Pons (tissue), 1 donor: ENCODE measurements around the gene FOXE1.

Experiments
- DNase-seq: peaks from one replicate; pipeline ENCODE4 v3.0.0-alpha.2; 2016; ENCODE audit warnings: low spot score

The FOXE1 gene

DNA sequence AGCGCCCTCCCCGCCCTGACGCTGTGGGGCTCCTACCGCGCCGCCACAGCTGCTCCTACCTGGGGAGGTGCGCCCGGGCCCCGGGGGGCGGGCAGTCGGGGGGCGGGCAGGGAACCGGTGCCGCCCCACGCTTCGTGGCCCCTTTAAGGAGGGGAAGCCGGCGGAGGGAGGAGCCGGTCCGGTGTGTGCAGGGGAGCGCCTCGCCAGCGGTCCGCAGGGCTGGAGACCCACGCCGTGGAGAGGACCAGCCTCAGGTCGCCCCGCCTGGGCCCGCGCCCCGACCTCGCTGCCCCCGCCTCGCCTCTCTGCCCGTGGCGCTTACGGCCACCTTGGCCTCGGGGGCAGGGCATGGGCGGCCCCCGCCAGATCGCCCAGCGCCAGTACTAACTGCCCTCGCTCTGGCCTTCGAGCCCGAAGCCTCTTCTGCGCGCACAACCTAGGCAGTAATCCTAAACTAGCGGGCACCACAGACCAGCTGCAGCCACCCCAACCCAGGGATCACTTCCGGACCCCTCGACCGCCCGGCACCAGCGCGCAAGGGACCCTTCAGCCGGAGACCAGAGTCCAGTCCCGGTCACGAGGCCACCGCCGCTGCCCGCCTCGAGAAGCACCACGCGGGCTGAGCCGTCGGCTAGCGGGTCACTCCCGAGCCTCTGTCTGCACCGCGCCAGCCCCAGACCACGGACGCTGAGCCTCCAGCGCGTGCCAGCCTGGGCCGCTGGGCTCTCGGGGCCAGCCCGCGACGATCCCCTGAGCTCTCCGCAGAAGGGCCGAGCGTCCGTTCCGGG, at the start of gene FOXE1:
FOXE1 (plus strand) TSS at position 171 of the 788 bp plus-strand sequence. CDS start 689 bp downstream, outside the sequence.
- DNase-seq = no peak

DNA sequence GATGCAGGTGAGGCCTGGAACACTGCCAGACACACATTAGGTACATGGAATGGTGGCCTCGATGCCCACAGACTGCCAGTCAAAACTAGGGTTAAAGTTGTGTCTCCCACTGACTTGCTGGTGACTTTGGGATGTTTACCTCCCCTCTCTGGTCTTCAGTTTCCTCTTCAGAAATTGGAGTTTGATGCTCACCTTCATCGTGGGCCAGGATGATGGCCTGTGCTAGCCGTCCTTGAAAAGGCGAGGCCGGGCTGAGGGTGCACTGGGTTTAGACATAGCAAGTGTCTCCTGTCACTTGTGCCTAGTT, 49.0 kb upstream of the FOXE1 start:
- no peak for DNase-seq

DNA sequence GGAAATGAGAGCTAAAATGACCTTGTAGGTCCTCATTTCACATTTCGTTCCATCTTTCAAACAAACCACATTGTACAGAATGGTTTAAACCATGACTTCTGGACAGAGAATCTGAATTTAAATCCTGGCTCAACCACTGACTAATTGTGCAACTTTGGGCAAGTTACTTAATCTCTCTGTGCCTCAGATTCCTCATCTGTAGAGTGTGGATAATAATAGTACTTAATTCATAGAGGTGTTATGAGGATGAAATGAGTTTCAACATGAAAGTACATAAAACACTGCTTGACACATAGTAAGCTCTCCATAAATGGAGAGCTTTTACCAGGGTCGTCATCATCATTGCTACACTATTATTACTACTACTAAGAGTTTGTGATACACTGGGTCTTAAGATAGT, 46.3 kb upstream of the FOXE1 start:
- no peak for DNase-seq

DNA sequence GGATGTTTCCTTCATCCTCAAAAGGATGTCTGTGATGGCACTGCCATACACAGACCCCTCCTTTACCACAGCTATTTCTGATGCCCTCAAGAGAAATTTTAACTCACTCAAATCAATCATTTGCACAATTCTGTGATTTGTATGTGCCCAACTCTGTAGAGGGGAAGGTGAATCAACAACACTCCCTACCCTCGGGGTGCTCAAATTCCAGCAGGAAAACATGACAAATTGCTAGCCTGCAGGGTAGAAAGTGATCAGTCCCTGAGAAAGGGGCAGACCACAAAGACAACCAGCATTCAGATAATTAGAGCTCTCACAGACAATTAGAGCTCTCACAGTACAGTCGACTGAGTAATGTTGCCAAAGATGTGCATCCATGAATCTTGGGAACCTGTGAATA, 45.3 kb upstream of the FOXE1 start:
- no peak for DNase-seq

DNA sequence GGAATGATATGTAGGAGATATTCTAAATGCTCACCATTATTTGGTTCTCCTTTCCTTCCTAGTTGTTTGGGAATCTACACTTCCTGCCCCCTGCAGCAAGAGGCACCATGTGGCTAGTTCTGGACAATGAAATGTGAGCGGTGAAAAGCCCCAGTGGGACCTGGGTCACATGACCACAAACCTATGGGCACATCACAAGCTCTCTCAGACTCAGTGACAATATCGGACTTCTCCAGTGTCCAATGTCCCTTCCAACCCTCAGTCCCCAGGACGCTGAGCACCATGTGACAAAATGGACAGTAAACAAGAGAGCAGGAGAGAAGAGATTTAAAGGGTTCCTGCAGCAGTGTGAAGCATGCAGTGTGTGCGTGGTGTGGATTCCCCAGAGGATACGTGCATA, 44.6 kb upstream of the FOXE1 start:
- DNase-seq = no peak

GRCh38 chr9:97808972-97809371, 44.1 kb upstream of the FOXE1 start:
- no peak for DNase-seq

DNA sequence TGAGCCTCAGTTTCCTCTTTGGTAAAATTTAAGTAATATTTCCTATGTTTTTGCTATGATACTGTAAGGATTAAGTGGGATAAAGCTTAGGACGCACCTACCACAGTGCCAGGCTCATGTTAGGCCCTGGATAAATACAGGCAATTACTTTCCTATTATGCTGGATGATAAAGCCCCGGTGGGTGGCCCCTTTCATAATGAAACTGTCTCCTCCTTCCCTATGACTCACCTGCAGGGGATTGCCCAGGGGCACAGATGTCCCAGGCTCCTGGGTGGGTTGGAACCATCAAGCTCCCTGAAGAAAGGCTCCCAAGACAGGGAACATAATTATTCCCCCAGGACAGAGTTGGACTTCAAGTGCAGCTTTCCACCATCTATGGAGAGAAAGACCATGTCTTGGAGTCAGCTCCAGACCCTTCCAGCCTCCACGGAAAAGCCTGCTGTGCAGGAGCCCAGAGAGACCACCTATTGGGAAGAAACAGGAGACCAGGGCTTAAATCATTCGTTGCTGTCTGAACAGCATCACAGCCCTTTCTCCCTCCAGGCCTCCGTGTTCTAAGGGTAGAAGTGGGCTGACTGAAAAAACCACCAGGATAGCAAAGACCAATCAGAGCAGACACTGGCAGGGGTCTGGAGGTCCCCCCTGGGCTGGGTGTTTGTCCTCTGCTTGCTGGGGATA, 43.2 kb upstream of the FOXE1 start:
- no peak for DNase-seq

DNA sequence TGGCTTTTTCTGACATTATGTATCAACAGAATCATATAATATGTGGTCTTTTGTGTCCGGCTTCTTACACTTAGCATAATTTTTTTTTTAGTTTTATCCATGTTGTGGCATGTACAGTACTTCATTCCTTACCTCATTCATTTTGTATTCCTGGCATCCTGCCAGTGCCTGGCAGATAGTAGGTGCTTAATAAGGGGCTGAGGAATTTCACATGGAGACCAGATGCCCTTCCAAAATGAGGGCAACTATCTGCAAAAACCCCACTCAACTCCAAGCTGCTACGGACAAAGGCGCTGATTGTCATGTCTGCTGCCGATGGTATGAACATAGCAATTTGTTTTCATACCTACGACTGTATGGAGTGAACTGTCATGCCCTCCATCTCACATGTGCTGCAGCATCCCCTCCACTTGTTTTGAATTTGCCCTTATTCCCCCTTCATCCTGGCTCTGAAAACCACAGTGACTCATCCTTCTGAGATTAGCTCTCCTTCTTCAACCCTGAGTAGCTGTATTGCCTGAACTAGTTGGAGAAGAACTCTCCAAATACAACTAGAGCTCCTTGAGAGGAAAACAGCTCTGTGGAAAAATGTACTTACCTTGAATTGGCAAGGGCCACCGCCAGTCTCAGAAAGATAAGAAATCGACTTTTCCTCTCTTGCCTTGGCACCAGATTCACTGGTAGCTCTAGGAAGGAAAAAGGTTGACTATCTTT, 41.3 kb upstream of the FOXE1 start:
- DNase-seq = no peak

GRCh38 chr9:97812247-97812543, 40.8 kb upstream of the FOXE1 start:
- DNase-seq = no peak

DNA sequence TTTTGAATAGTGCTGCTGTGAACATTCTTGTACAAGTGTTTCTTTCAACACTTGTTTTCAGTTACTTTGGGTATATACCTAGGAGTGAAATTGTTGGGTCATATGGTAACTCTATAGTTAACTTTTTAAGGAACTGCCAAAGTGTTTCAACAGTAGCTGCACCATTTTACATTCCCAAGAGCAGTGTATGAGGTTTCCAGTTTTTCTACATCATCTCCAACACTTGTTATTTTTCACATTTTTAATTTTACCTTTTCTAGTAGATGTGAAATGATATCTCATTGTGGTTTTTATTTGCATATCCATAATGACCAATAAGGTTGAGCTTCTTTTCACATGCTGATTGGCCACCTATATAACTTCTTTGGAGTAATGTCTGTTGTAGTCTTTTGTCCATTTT, 40.0 kb upstream of the FOXE1 start:
- no peak for DNase-seq

DNA sequence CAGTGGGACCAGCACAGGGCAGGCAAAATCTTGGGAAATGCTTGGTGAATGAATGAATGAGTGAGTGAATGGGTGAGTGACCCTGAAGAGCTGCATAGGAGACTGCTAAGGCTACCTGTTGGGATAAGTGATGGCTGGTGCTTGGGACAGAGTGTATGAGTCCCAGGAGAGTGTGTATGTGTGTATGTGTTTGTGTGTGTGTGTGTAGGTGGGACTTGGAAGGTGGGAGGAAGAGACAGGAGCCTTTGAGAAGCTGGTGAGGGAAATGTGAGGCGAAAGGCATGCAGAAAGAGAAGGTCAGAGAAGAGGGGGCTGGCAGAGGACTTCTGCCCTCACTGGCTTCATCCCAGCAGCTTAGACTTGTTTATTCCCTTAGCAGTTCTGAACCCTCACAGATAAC, 33.3 kb upstream of the FOXE1 start:
- no peak for DNase-seq

GRCh38 chr9:97820373-97820772, 32.7 kb upstream of the FOXE1 start:
- DNase-seq = no peak

- DNase-seq = no peak
These were observed 21.9 kb upstream of the FOXE1 start for GRCh38 chr9:97830884-97831829.

DNA sequence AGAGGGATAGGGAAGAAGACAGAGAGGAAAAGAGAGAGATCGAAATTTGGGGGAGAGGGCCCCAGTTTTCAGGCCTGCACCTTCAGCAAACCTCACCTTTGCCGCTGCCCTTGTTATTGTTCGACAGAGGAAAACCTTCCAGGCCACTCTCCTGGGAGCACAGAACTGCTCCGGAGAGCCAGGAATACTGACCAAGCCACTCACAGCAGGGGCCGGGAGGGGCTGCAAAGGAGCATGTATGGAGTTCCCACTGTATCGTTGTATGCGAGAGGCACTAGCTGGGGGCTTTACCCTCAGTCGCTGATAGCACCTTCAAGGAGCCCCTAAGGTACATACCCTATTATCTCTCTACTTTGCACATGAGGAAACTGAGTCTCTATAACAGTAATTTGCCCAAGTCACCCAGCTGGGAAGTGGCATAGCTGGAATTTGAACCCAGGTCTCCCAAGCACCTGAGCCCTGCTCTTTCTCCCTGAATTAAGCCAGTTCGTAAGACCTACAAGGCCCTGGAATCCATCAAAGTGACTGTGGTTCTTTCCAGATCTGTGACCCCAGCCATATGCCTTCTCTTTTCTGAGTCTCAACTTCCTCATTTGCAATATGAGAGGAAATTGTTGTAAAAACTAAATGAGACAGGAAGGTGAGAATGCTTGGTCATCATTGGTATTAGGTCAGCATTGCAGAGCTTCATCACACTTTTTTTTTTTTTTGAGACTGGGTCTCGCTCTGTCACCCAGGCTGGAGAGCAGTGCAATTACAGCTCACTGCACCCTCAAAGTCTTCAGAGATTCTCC, 21.0 kb upstream of the FOXE1 start:
- no peak for DNase-seq

GRCh38 chr9:97840521-97840920, 12.5 kb upstream of the FOXE1 start:
- no peak for DNase-seq

- no peak for DNase-seq
These were observed 10.1 kb upstream of the FOXE1 start for GRCh38 chr9:97842960-97843359.

DNA sequence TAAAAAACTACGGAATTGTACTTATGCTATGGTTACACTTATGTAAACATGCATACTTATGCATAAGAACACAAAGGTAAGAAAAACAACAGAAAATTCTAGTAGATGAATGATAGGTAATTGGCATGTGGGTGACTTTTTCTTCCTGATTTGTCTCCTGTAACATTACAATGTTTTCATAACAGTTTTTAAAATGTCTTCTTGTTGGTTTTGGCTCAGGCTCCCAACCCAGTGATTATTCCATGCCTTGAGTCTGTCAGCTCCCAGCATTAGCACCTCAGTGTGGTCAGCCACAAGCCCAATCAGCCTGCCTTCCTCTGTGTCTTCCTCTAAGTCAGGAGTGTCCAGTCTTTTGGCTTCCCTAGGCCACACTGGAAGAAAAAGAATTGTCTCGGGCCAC, 7.9 kb upstream of the FOXE1 start:
- no peak for DNase-seq

DNA sequence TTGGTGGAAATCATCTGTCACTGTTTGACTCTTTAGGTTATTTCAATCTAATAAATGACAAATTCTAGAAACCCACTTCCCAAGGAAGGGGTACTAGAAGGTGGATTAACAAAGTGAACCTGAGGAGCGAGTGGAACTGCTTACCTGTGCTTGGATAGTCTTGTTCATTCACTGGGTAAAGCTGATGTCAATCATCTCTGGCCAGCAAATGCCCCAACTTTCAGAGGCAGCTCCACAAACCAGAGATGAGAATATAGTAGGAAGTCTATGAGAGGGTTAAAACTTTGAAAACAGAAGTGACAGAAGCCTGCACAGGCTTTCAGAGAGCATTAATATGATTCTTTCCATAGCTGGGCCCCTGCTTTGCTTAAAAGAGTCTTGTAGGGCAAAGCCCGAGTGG, 7.3 kb upstream of the FOXE1 start:
- DNase-seq = no peak

DNA sequence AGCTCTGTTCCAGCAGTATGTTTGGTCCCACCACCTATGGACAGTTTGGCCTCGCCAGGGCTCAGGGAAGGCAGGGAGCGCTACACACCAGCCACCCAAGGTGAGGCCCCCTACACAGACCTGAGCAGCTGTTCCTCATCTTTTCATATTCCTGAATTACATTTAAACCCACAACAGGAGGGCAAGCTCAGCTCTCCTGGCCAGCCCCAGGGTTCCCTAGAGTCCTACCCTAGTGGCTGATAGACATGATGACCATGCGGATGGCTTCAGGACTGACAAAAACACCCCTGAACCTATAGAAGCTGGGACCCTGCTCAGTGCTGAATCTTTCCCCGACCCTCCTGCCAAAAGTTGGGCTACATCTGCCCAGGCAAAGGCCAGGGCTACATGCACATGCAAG, 6.7 kb upstream of the FOXE1 start:
- no peak for DNase-seq

DNA sequence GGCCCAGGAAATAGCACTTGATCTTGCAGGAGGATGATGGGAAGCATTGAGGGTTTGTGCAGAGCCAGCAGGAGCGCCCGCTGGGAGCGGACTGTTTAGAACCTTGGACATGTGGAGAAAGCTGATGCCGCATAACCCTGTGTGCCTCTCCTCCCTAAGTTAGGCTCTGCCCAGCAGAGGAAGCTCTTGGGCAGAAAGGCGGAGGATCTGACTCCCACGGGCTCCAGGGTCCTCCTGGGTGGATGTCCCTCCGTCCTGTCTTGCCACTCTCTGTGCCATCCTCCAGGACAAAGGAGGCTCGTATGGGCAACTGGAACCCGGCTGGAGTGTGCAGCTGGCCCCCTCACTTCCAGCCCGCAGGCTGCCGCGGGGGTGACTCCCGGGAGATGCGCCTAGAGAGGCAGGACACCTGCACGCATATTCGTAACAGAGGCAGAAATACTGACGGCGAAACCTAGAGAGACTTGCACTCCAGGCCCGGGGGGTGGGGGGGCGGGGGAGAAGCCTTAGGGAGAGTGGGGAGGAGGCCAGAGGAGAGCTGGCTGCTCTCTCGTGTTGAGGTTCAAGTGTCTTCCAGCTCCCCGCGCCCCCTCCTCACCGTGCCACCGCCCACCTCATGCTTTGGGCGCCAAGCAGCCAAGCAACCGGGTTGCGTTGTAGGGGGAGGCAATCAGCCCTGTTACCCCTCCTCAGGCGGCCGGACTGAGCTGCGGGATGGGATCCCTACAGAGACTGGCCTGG, 5.4 kb upstream of the FOXE1 start:
- DNase-seq = no peak

DNA sequence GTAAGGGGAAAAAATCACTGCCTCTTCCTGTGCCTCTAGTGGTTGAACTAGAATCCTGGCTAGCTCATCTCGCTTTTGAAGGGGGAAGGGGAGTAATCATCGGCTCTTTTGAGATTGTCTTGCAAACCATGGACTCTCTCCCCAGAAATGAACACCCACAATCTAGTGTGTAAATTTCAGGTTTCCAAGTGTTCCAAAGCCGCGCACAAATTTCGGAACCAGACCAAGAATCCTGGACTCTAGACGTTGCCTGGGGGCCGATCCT, 4.9 kb upstream of the FOXE1 start:
- no peak for DNase-seq
